Activated T-cell treated with anti-CD3 and anti-CD28 coated beads, Interleukin-2, amount 50 U/mL, for 4 hours (primary cell): ENCODE data around the gene MYO1H. TPM values are rescaled to one million over a fixed set of nuclear protein-coding genes. Genes with fewer than 3 reads are reported as not detected.

Experiments
- ATAC-seq, 2 donors: fragments of 200-7000 bp; cut with Tn5 transposase; one replicate each; pipeline ENCODE4 v1.10.0; 2021
- DNase-seq: peaks from one replicate; pipeline ENCODE4 v3.0.0-alpha.2; 2020
- H3K27me3 Mint-ChIP-seq: one replicate; pipeline ENCODE4 v1.8.0; 2021; ENCODE audit warnings: low read depth, mixed read lengths
- H3K36me3 Mint-ChIP-seq: one replicate; pipeline ENCODE4 v1.8.0; 2022; ENCODE audit warnings: mixed read lengths; ENCODE audit not compliant: insufficient read depth
- H3K4me1 Mint-ChIP-seq: one replicate; pipeline ENCODE4 v1.8.0; 2021; ENCODE audit warnings: low read depth, mixed read lengths
- H3K4me3 Mint-ChIP-seq: one replicate; pipeline ENCODE4 v1.8.0; 2021; ENCODE audit warnings: mild to moderate bottlenecking, moderate library complexity, mixed read lengths
- H3K9me3 Mint-ChIP-seq: one replicate; pipeline ENCODE4 v1.8.0; 2021; ENCODE audit warnings: mixed read lengths
- total RNA-seq, 3 donors: library from RNA; stranded (reverse); gene quantifications; one replicate each; pipeline ENCODE4 v1.2.1, GENCODE V29; 2021

Gene MYO1H
- total RNA-seq, 3 donors from 2014 or later: not detected

DNA sequence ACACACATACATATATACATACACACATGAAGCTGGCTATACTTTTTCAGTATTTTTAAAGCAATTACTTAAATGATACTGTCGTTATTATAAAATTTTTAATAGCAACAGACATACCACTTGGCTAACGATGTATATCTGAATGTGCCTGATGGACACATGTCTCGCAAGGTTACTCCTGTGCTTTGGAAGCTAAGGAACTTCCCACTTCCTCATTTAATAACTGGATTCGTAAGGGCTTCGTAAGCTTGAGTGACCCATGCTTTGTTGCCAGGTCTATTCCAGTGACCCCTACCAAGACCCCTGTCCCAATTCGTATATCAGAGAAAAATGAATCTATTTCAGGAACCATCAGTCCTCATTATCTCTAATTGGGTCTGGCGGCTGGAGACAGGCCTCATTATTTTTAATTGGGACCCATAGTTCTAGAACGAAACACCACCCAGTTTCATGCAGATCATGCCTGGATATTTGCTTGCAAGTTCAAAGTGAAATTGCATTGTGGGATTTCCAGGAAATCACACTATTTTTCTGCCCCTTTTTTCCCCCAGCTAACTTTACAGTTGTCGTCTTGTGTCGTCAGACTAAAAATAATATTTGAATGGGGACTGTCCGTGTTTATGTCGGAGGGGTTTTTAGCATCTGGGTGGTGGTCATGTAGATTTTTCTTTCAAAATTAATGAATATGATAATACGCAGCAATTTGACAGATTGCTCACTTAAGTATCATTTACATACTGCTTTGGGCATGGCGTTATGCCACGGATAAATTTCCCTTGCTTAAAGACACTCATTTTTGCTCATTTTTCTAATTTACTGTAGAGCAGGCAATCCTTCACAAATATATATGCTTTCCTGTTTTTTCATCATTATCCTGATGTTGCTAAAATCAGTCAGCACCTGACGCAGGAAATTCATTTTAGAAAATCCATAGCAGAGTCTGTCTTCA lies 17.1 kb upstream of the MYO1H start:
- ATAC-seq: no peak
- no peaks in the 10 kb centered on the region for H3K36me3 Mint-ChIP-seq
- peaks cover 11% of the 10 kb centered on the region for H3K27me3 Mint-ChIP-seq
- H3K4me3 Mint-ChIP-seq: no peak overlapping the region
- H3K9me3 Mint-ChIP-seq: no peaks in the 10 kb centered on the region
- no peak for DNase-seq
- H3K4me1 Mint-ChIP-seq: no peaks in the 10 kb centered on the region

- no peaks in the 10 kb centered on the region for H3K36me3 Mint-ChIP-seq
- H3K4me3 Mint-ChIP-seq: no peak overlapping the region
- H3K9me3 Mint-ChIP-seq: no peaks in the 10 kb centered on the region
- no peaks in the 10 kb centered on the region for H3K4me1 Mint-ChIP-seq
- peaks cover 17% of the 10 kb centered on the region for H3K27me3 Mint-ChIP-seq
- ATAC-seq (no peak), DNase-seq (no peak)
Measured at GRCh38 chr12:109331301-109331952, 16.3 kb upstream of the MYO1H start.

GRCh38 chr12:109334887-109335286 lies 12.8 kb upstream of the MYO1H start:
- no peak overlapping the region for H3K4me3 Mint-ChIP-seq
- no peaks in the 10 kb centered on the region for H3K36me3 Mint-ChIP-seq
- peaks cover 19% of the 10 kb centered on the region for H3K27me3 Mint-ChIP-seq
- ATAC-seq: no peak
- no peak for DNase-seq
- no peaks in the 10 kb centered on the region for H3K4me1 Mint-ChIP-seq
- H3K9me3 Mint-ChIP-seq: no peaks in the 10 kb centered on the region

DNA sequence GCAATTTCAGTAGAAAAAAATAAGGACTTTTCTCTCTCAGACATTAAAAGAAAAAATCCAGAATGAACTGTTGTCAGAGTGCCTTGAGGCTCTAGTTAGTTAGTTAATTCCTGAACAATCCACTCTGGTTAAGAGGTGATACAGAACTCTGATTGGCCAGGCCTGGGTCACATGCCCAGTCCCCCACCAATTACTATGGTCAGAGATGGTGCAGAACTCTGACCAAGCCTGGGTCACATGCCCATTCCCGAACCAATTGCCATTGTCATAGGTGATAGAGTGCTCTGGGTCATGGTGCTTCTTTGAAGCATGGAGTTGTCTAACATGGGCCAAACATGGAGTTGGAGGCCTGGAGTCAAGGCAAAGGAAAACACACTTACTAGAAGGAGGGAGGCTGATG lies 11.1 kb upstream of the MYO1H start:
- no peaks in the 10 kb centered on the region for H3K4me1 Mint-ChIP-seq
- H3K27me3 Mint-ChIP-seq: peaks cover 18% of the 10 kb centered on the region
- no peak overlapping the region for H3K4me3 Mint-ChIP-seq
- H3K9me3 Mint-ChIP-seq: no peaks in the 10 kb centered on the region
- DNase-seq (no peak), ATAC-seq (no peak)
- no peaks in the 10 kb centered on the region for H3K36me3 Mint-ChIP-seq

DNA sequence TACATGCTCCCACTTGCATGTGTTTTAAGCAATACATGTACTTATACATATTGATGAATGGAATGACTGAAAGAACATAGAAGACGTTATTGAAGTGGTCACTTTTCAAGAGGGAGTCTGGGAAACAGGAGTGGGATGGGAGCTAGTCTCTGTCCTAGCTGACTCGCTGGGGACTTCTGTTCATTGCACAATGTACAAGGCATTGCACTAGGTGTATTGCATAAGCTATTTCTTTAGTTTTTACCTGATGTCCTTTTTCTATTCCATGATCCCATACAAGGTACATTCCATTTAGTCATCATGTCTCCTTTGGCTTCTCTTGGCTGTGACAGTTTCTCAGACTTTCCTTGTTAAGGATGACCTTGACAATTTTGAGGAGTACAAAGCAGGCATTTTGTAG lies 4.0 kb upstream of the MYO1H start:
- Mint-ChIP-seq H3K36me3 (no peaks in the 10 kb centered on the region), H3K4me1 (no peaks in the 10 kb centered on the region), H3K4me3 (no peak overlapping the region), H3K27me3 (peaks cover 7% of the 10 kb centered on the region), H3K9me3 (no peaks in the 10 kb centered on the region)
- DNase-seq: no peak
- ATAC-seq: no peak

DNA sequence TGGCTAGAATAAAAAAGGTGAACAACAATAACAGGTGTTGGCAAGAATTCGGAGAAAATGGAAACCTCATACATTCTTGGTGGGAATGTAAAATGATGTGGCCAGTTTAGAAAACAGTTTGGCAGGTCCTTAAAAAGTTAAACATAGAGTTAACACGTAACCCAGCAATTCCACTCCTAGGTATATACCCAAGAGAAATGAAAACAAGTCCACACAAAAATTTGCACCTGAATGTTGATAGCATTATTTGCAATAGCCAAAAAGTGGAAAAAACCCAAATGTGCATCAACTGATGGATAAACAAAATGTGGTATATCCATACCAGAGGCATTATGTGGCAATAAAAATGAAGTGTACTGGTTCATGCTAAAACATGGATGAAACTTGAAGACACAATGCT lies 2.3 kb upstream of the MYO1H start:
- ATAC-seq (no peak), DNase-seq (no peak)
- Mint-ChIP-seq H3K27me3 (peaks cover 8% of the 10 kb centered on the region), H3K4me1 (no peaks in the 10 kb centered on the region), H3K36me3 (no peaks in the 10 kb centered on the region), H3K9me3 (no peaks in the 10 kb centered on the region), H3K4me3 (no peak overlapping the region)

DNA sequence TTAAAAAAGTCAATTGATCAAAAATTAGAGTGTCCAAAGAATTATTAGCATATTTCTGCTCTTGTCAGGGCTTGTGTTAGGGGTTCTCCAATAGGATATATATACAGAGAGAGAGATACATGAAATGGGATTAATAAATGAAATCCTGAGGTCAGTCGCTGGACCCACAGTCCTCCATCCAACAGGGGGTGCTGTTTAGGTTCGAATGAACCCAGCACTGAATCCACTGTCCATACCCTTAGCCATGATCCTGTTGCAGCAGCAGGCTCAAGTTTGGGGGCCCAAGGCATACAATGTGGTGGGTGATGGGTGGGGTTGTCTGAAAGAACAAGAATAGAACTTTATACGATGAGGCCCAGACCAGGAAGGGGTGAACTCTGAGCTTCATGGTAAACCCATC lies 780 bp upstream of the MYO1H start:
- DNase-seq: no peak

DNA sequence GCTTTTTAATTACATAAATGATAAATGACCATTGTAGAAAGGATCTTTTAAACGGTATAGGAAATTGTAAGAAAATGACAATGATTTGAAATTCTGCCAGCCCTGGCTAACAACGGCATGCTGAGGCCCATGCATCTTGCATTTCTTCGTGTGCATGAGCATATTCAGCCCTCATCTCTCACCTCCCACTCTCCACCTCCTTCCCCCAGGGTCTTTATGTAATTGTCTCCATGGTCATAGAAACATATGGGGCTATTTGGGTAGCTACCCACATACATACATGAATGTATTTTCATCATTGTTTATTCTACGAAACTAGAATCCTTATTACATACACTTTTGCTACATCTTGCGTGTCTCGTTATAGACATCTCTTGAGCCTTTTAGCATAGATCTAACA lies 4.5 kb downstream of the MYO1H start:
- H3K36me3 Mint-ChIP-seq: no peaks in the 10 kb centered on the region
- ATAC-seq (no peak), DNase-seq (no peak)
- H3K9me3 Mint-ChIP-seq: no peaks in the 10 kb centered on the region
- peaks cover 10% of the 10 kb centered on the region for H3K27me3 Mint-ChIP-seq
- no peaks in the 10 kb centered on the region for H3K4me1 Mint-ChIP-seq
- H3K4me3 Mint-ChIP-seq: no peak overlapping the region

More for the DNA sequence above, 780 bp upstream of the MYO1H start:
- no peaks in the 10 kb centered on the region for H3K9me3 Mint-ChIP-seq
- no peak overlapping the region for H3K4me3 Mint-ChIP-seq
- H3K4me1 Mint-ChIP-seq: no peaks in the 10 kb centered on the region
- peaks cover 10% of the 10 kb centered on the region for H3K27me3 Mint-ChIP-seq
- no peaks in the 10 kb centered on the region for H3K36me3 Mint-ChIP-seq
- no peak for ATAC-seq

GRCh38 chr12:109356577-109356976 lies 8.9 kb downstream of the MYO1H start:
- Mint-ChIP-seq H3K9me3 (no peaks in the 10 kb centered on the region), H3K36me3 (no peaks in the 10 kb centered on the region), H3K27me3 (peaks cover 16% of the 10 kb centered on the region), H3K4me3 (no peak overlapping the region), H3K4me1 (peaks cover 9% of the 10 kb centered on the region)
- no peak for ATAC-seq
- no peak for DNase-seq

DNA sequence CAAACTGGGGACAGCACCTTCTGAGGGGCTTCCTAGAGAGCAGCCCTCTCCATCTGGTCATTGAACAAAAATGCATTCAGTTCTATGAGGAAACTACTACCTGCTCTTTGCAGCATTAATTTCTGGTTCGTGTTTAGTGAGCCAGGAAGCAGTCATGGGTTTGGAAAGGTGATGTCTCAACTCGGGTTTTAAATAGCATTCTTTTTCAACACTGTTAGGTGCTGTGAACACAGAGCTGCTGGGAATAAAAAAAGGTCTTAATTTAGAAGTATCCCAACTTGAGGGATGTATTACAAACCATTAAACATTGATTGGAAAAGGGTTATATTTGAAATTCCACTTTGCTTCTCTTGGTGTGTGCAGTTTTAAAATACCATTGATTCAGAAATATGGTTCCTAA lies 9.3 kb downstream of the MYO1H start:
- no peak for DNase-seq
- Mint-ChIP-seq H3K36me3 (no peaks in the 10 kb centered on the region), H3K27me3 (peaks cover 16% of the 10 kb centered on the region), H3K4me3 (no peak overlapping the region), H3K9me3 (no peaks in the 10 kb centered on the region), H3K4me1 (peaks cover 9% of the 10 kb centered on the region)
- ATAC-seq: no peak

GRCh38 chr12:109358154-109358869 lies 10.6 kb downstream of the MYO1H start:
- H3K4me3 Mint-ChIP-seq: peak overlapping the region; percentile 37
- peaks cover 9% of the 10 kb centered on the region for H3K4me1 Mint-ChIP-seq
- H3K9me3 Mint-ChIP-seq: no peaks in the 10 kb centered on the region
- H3K36me3 Mint-ChIP-seq: no peaks in the 10 kb centered on the region
- DNase-seq (no peak), ATAC-seq (peak; percentile 81 to 83)
- peaks cover 11% of the 10 kb centered on the region for H3K27me3 Mint-ChIP-seq

DNA sequence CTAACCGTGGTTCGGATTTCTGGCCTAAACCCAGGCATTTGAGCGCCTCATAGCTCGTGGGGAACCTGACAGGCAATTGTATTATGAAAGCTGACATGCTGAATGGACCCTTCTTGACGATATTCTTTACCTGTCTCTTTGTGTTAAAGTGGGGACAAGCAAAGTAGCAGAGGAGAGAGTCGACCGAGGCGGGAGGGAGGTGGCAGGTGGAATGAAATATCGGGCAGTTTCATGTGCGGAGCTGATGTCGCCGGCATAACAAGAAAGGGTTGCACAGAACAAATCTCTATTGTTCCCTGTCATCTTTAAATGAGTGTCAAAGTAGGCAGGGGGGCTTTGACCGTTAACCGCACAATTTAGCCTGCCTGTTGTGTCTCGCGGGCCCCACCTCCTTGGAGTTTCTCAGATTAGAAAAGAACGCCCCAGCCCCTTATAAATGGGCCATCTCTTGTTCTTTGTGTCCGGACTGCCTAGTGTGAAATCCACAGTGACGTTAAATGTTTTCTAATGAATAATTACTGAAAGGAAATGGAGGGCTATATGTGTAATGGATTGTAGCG lies 11.5 kb downstream of the MYO1H start:
- no peak for DNase-seq
- Mint-ChIP-seq H3K36me3 (no peaks in the 10 kb centered on the region), H3K9me3 (no peaks in the 10 kb centered on the region), H3K4me1 (peaks cover 9% of the 10 kb centered on the region), H3K27me3 (peaks cover 11% of the 10 kb centered on the region), H3K4me3 (no peak overlapping the region)
- ATAC-seq: no peak

GRCh38 chr12:109369831-109370230 lies 22.1 kb downstream of the MYO1H start:
- DNase-seq (no peak), ATAC-seq (no peak)
- Mint-ChIP-seq H3K9me3 (no peaks in the 10 kb centered on the region), H3K36me3 (no peaks in the 10 kb centered on the region), H3K27me3 (peaks cover 6% of the 10 kb centered on the region), H3K4me1 (no peaks in the 10 kb centered on the region), H3K4me3 (no peak overlapping the region)

DNA sequence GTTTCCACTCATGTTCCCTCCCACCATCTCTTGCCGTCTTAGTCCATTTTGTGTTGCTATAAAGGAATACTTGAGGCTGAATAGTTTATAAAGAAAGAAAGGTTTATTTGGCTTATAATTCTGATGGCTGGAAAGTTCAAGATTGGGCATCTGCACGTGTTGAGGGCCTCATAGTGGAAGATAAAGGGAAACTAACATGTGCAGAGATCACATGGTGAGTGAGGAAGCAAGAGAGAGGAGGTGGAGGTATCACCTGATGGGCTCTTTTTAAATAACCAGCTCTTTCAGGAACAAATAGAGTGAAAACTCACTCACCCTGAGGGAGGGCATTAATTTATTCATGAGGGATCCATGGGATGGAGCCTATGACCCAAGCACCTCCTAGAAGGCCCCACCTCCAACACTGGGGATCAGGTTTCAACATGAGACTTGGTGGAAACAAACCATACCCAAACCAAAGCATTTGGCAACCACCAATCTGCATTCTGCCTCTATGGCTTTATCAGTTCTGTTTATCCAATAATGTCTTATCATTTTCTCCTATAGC lies 29.5 kb downstream of the MYO1H start:
- H3K9me3 Mint-ChIP-seq: no peaks in the 10 kb centered on the region
- peaks cover 23% of the 10 kb centered on the region for H3K27me3 Mint-ChIP-seq

More for the DNA sequence above, 29.5 kb downstream of the MYO1H start:
- Mint-ChIP-seq H3K36me3 (no peaks in the 10 kb centered on the region), H3K4me1 (no peaks in the 10 kb centered on the region), H3K4me3 (no peak overlapping the region)
- no peak for DNase-seq
- ATAC-seq: no peak
